Endothelial cell of umbilical vein (primary cell): ENCODE data around the gene TMEM8B. TPM values are rescaled to one million over a fixed set of nuclear protein-coding genes. Genes with fewer than 3 reads are reported as not detected.
A peak's percentile ranks its signal among the peaks of the same experiment; 100 is the strongest.

Experiments used
- BruUV-seq: library from RNA; stranded (reverse); fragments of 400-500 nt; replicated peaks from 2 replicates; lab custom pipeline; 2021; lab: Mats Ljungman, UMichigan
- CTCF ChIA-PET: fragments of 300-600, 350-600 bp; sonication (Branson Sonifier 250); formaldehyde crosslinking; loops from one replicate; lab custom pipeline; 2021; ENCODE audit warnings: antibody characterized with exemption, inconsistent platforms; lab: Charles Lee
- POLR2A ChIA-PET: fragments of 300-600, 350-600 bp; sonication (Branson Sonifier 250); formaldehyde crosslinking; loops from one replicate; lab custom pipeline; 2021; ENCODE audit warnings: antibody characterized with exemption, inconsistent platforms; lab: Charles Lee
- DNase-seq: peaks from one replicate; pipeline ENCODE4 v3.0.0-alpha.2; 2011; ENCODE audit warnings: low read depth, low spot score
- FAIRE-seq: peaks from 2 replicates; lab custom pipeline; 2011; peaks lifted over from hg19 to GRCh38; lab: Jason Lieb, UNC
- H2AFZ ChIP-seq: 2 replicates; pipeline ENCODE4 v1.6.0; 2012; ENCODE audit warnings: low read depth, low read length, control low read depth, inconsistent platforms
- H3K27ac ChIP-seq: 2 replicates; pipeline ENCODE4 v1.5.1; 2011; ENCODE audit warnings: low read depth, mild to moderate bottlenecking, control low read depth, low read length, moderate library complexity; ENCODE audit not compliant: insufficient read depth
- H3K27me3 ChIP-seq, 2 experiments: 2 replicates each; pipeline versions ENCODE4 v1.6.0 to v1.6.1; 2011; ENCODE audit warnings: low read length in 2 of 2, mixed read lengths in 1 of 2; ENCODE audit not compliant: control insufficient read depth in 2 of 2, insufficient read depth in 2 of 2
- H3K36me3 ChIP-seq, 2 experiments: 2 replicates in 1 of 2; 3 replicates in 1 of 2; pipeline ENCODE4 v1.5.1; 2011; ENCODE audit warnings: low read length in 2 of 2, mild to moderate bottlenecking in 1 of 2, moderate library complexity in 1 of 2; ENCODE audit not compliant: control insufficient read depth in 2 of 2, insufficient read depth in 2 of 2; ENCODE audit errors: extremely low read depth in 1 of 2
- H3K4me1 ChIP-seq: 3 replicates; pipeline ENCODE4 v1.5.1; 2011; ENCODE audit warnings: mild to moderate bottlenecking, low read length; ENCODE audit not compliant: control insufficient read depth, insufficient read depth; ENCODE audit errors: extremely low read depth
- H3K4me2 ChIP-seq: 2 replicates; pipeline ENCODE4 v1.6.1; 2011; ENCODE audit warnings: low read length, control low read depth, mixed read lengths; ENCODE audit not compliant: insufficient read depth
- H3K4me3 ChIP-seq, 3 experiments: fragments of 200-600 bp in 1 of 3; sonication (generic), shearing (Covaris generic) in 1 of 3; replicated peaks in 1 of 3; 2 replicates each; pipeline ENCODE4 v1.5.1; 2011 to 2016; ENCODE audit warnings: control low read depth in 3 of 3, low read length in 3 of 3, mild to moderate bottlenecking in 2 of 3, inconsistent platforms in 1 of 3, low read depth in 1 of 3, moderate library complexity in 1 of 3; ENCODE audit not compliant: insufficient read depth in 1 of 3
- H3K79me2 ChIP-seq: 2 replicates; pipeline ENCODE4 v1.6.0; 2012; ENCODE audit warnings: low read length, inconsistent platforms; ENCODE audit not compliant: control insufficient read depth, insufficient read depth
- H3K9ac ChIP-seq: replicated peaks from 2 replicates; pipeline ENCODE3; 2011; ENCODE audit warnings: low read length, control low read depth; ENCODE audit not compliant: insufficient read depth; ENCODE audit errors: extremely low read depth
- H3K9me1 ChIP-seq: replicated peaks from 3 replicates; pipeline ENCODE4 v1.6.0; 2011; ENCODE audit warnings: mild to moderate bottlenecking, low read length; ENCODE audit not compliant: control insufficient read depth, insufficient read depth; ENCODE audit errors: extremely low read depth
- H3K9me3 ChIP-seq: replicated peaks from 2 replicates; pipeline ENCODE4 v1.5.1; 2012; ENCODE audit warnings: low read length, inconsistent platforms; ENCODE audit not compliant: control insufficient read depth, insufficient read depth
- H4K20me1 ChIP-seq: replicated peaks from 2 replicates; pipeline ENCODE3; 2011; ENCODE audit warnings: mild to moderate bottlenecking, low read length; ENCODE audit not compliant: control insufficient read depth, insufficient read depth; ENCODE audit errors: extremely low read depth
- CTCF ChIP-seq, 2 donors: IDR thresholded peaks; 1 replicate in 1 of 2; 2 replicates in 1 of 2; pipeline ENCODE4 v1.5.1; 2011; ENCODE audit warnings: low read length in 2 of 2, mild to moderate bottlenecking in 2 of 2, moderate library complexity in 2 of 2, control low read depth in 1 of 2, inconsistent platforms in 1 of 2, low read depth in 1 of 2; ENCODE audit not compliant: insufficient read depth in 1 of 2; ENCODE audit errors: extremely low read depth in 1 of 2
- POLR2AphosphoS5 ChIP-seq: IDR thresholded peaks from 2 replicates; pipeline ENCODE4 v1.6.1; 2012; ENCODE audit warnings: low read depth, mild to moderate bottlenecking, control low read depth, low read length, moderate library complexity; ENCODE audit not compliant: insufficient read depth
- dilution Hi-C: fragments of 300-500 bp; cut with MboI; formaldehyde crosslinking; loops from one replicate; pipeline ENCODE4 v1.15.0; 2019; ENCODE audit warnings: low sequenced_read_pairs; ENCODE audit not compliant: extremely low pct_ligation_motif_present
- intact Hi-C: fragments of 100-400 bp; cut with micrococcal nuclease; formaldehyde crosslinking; loops from one replicate; pipeline ENCODE4 v1.10.0; 2022
- polyA plus RNA-seq, 4 experiments: library from polyadenylated mRNA; depleted of rRNA in 3 of 4; stranded (reverse) in 3 of 4; unstranded in 1 of 4; fragments of >200 nt; gene quantifications; 2 replicates each; pipeline versions ENCODE4 v1.2.1 to v1.2.3, GENCODE V29; 2011 to 2012; ENCODE audit warnings: missing spikeins in 1 of 4
- total RNA-seq: library from RNA; stranded (reverse); gene quantifications from 2 replicates; pipeline ENCODE4 v1.2.3, GENCODE V29; 2021

The TMEM8B gene
- total and polyA plus RNA-seq, 2 donors (not counting 3 experiments of a cell fraction or from before 2014, with no cell fraction given) = 2.5 to 3.6 TPM

- Histone ChIP-seq H3K9me1 (no peaks in the 10 kb centered on the region), H2AFZ (peak overlapping the region; percentile 40), H3K4me3 (peak overlapping the region; percentile 6 to 89 (median 85)), H3K79me2 (no peaks in the 10 kb centered on the region), H3K27me3 (no peaks in the 10 kb centered on the region), H3K9ac (peak overlapping the region; percentile 66), H3K4me2 (peak overlapping the region; percentile 55), H4K20me1 (no peaks in the 10 kb centered on the region), H3K4me1 (peaks cover 21% of the 10 kb centered on the region), H3K36me3 (no peaks in the 10 kb centered on the region), H3K9me3 (no peaks in the 10 kb centered on the region), H3K27ac (peak overlapping the region; percentile 44)
- ChIA-PET CTCF (interaction anchor here (0.5 to 5.8 kb wide), 23 partner anchors 8 to 97 kb away, joined by 3 to 130 read pairs (median 4); partner anchors contain the start of genes CREB3, GBA2, NPR2 and RGP1), POLR2A (interaction anchor here (1.0 kb wide), 1 partner anchor 82 kb away, joined by 7 read pairs; the partner anchor contains the start of genes CREB3 and TLN1)
- TSS peak; percentile 39 for BruUV-seq
- intact Hi-C loops (no loop called here), dilution Hi-C loops (no loop called here)
- no peak for TF ChIP-seq POLR2AphosphoS5
- TF ChIP-seq CTCF (IDR thresholded peaks at IDR 0.05; ENCODE audit: extremely low read depth in 1 of 2, insufficient read depth in 1 of 2, low read depth in 1 of 2, low read length in 2 of 2) = peak in 1 of 2 donors; percentile 37
- FAIRE-seq (peak; percentile 82), DNase-seq (peak; percentile 46)
Observed at GRCh38 chr9:35814106-35814840, 14.8 kb upstream of the TMEM8B start.
